Kidney (tissue), 14 donors: ENCODE measurements around the gene ATP1A1. TPM values are rescaled to one million over a fixed set of nuclear protein-coding genes. Genes with fewer than 3 reads are reported as not detected.

ENCODE experiments used
- DNase-seq, 5 donors: peaks; one replicate each; pipeline ENCODE4 v3.0.0-alpha.2; 2013 to 2020
- FAIRE-seq: peaks from 2 replicates; lab custom pipeline; 2012; peaks lifted over from hg19 to GRCh38; lab: Jason Lieb, UNC
- H3K27ac ChIP-seq, 2 donors: one replicate each; pipeline ENCODE4 v1.7.0; 2013; ENCODE audit warnings: low read depth in 2 of 2, low read length in 2 of 2, inconsistent platforms in 1 of 2
- H3K27me3 ChIP-seq: one replicate; pipeline ENCODE4 v1.7.1; 2013; ENCODE audit warnings: low read length, inconsistent platforms; ENCODE audit not compliant: control insufficient read depth, insufficient read depth
- H3K36me3 ChIP-seq, 3 donors: one replicate each; pipeline versions ENCODE4 v1.7.0 to v1.7.1; 2013; ENCODE audit warnings: low read length in 3 of 3, control low read depth in 1 of 3, inconsistent platforms in 1 of 3; ENCODE audit not compliant: insufficient read depth in 3 of 3, control insufficient read depth in 2 of 3
- H3K4me1 ChIP-seq, 3 donors: one replicate each; pipeline versions ENCODE4 v1.7.0 to v1.7.1; 2013; ENCODE audit warnings: low read length in 3 of 3, inconsistent platforms in 1 of 3, low read depth in 1 of 3; ENCODE audit not compliant: control insufficient read depth in 2 of 3, insufficient read depth in 2 of 3
- H3K4me3 ChIP-seq, 3 donors: one replicate each; pipeline versions ENCODE4 v1.7.0 to v1.8.1; 2013; ENCODE audit warnings: low read length in 3 of 3, control low read depth in 1 of 3, inconsistent platforms in 1 of 3
- H3K9ac ChIP-seq, 3 donors: one replicate each; pipeline versions ENCODE4 v1.7.0 to v1.7.1; 2013; ENCODE audit warnings: low read length in 3 of 3, control low read depth in 1 of 3, inconsistent platforms in 1 of 3
- H3K9me3 ChIP-seq, 3 donors: one replicate each; pipeline versions ENCODE4 v1.7.0 to v1.7.1; 2013; ENCODE audit warnings: low read length in 3 of 3, control low read depth in 1 of 3, inconsistent platforms in 1 of 3; ENCODE audit not compliant: control insufficient read depth in 2 of 3, insufficient read depth in 1 of 3
- CTCF ChIP-seq: IDR thresholded peaks from 3 replicates; pipeline ENCODE4 v1.5.1; 2012; ENCODE audit warnings: mild to moderate bottlenecking, moderate library complexity, borderline replicate concordance; ENCODE audit not compliant: insufficient read depth; ENCODE audit errors: extremely low read depth
- intact Hi-C: fragments of 100-400 bp; cut with DNase I; formaldehyde crosslinking; loops from one replicate; pipeline ENCODE4 v1.11.1; 2022
- polyA plus RNA-seq: library from polyadenylated mRNA; stranded (reverse); fragments of 350-450 nt; fragmentation: Illumina TruSeq; extraction: RNeasy Lipid Tissue Mini Kit (QIAGEN cat#74804); gene quantifications from one replicate; pipeline ENCODE4 v1.2.3, GENCODE V29; 2014; ENCODE audit warnings: low read depth, low replicate concordance; ENCODE audit not compliant: insufficient read depth
- total RNA-seq: library from RNA; stranded (reverse); fragmentation: NEBNext Ultra II Directional; extraction: Animal tissue kit (Norgen Biotek cat#: 25700); gene quantifications from one replicate; pipeline ENCODE4 v1.2.1, GENCODE V29; 2021
- donor health status: control.
- donor health status: control.
- donor health status: control.
- donor health status: control.
- donor health status: control.
- donor health status: DM: yes; HTN: yes; CAD: no.
- donor health status: Normal renal cell carcinoma (clear cell type).

ATP1A1 gene
- total and polyA plus RNA-seq, 2 donors from 2014 or later = 1,218 to 2,241 TPM

GRCh38 chr1:116359060-116359830, 13.8 kb upstream of the ATP1A1 start:
- no peak overlapping the region for H3K27ac ChIP-seq
- FAIRE-seq (no peak), DNase-seq (no peak)
- no peak overlapping the region for H3K9ac ChIP-seq
- TF ChIP-seq CTCF = no peak
- H3K4me1 ChIP-seq = peaks cover 0 to under 1% (median 0%) of the 10 kb centered on the region in 3 donors
- H3K27me3 ChIP-seq = no peaks in the 10 kb centered on the region
- no peak overlapping the region for H3K4me3 ChIP-seq
- no peaks in the 10 kb centered on the region for H3K36me3 ChIP-seq
- H3K9me3 ChIP-seq = no peaks in the 10 kb centered on the region
- intact Hi-C loops = no loop called here

- Histone ChIP-seq H3K9me3 (no peaks in the 10 kb centered on the region), H3K4me1 (peaks cover 0 to 5% (median under 1%) of the 10 kb centered on the region in 3 donors), H3K27ac (peak overlapping the region in 1 of 2 donors; percentile 45), H3K36me3 (no peaks in the 10 kb centered on the region), H3K4me3 (no peak overlapping the region), H3K9ac (no peak overlapping the region), H3K27me3 (no peaks in the 10 kb centered on the region)
- intact Hi-C loops = no loop called here
- DNase-seq = no peak
- TF ChIP-seq CTCF = no peak
- FAIRE-seq = no peak
These were observed 13.2 kb upstream of the ATP1A1 start for GRCh38 chr1:116359871-116360270.

- Histone ChIP-seq H3K4me3 (no peak overlapping the region), H3K27ac (no peak overlapping the region), H3K4me1 (peaks cover 0 to 7% (median 5%) of the 10 kb centered on the region in 3 donors), H3K9me3 (no peaks in the 10 kb centered on the region), H3K36me3 (no peaks in the 10 kb centered on the region), H3K9ac (no peak overlapping the region), H3K27me3 (no peaks in the 10 kb centered on the region)
- DNase-seq = no peak
- intact Hi-C loops = no loop called here
- peak; percentile 6 for TF ChIP-seq CTCF
- FAIRE-seq = peak; percentile 72
These were observed 12.4 kb upstream of the ATP1A1 start for GRCh38 chr1:116360429-116361173.
